WTC11 (cell line): ENCODE results near the gene VTN. TPM values are rescaled to one million over a fixed set of nuclear protein-coding genes. Genes with fewer than 3 reads are reported as not detected.

Source experiments
- ATAC-seq: fragments of 200-7000 bp; cut with Tn5 transposase; 2 replicates; pipeline ENCODE4 v1.10.0; 2021; ENCODE audit warnings: mild to moderate bottlenecking, moderate library complexity
- CTCF ChIA-PET: fragments of 300-600 bp; sonication (Branson Sonifier 250); formaldehyde crosslinking; loops from one replicate; lab custom pipeline; 2021; ENCODE audit warnings: antibody characterized with exemption; lab: Charles Lee
- POLR2A ChIA-PET: fragments of 350-600 bp; sonication (Branson Sonifier 250); formaldehyde crosslinking; loops from one replicate; lab custom pipeline; 2021; ENCODE audit warnings: antibody characterized with exemption; lab: Charles Lee
- DNase-seq: peaks from one replicate; pipeline ENCODE4 v3.0.0; 2021; ENCODE audit warnings: low spot score
- H3K27ac Mint-ChIP-seq: 2 replicates; pipeline ENCODE4 v1.8.0; 2021; ENCODE audit warnings: mixed read lengths
- H3K27me3 Mint-ChIP-seq: 2 replicates; pipeline ENCODE4 v1.8.0; 2021; ENCODE audit warnings: low read depth, mild to moderate bottlenecking, moderate library complexity, mixed read lengths
- H3K36me3 Mint-ChIP-seq: 2 replicates; pipeline ENCODE4 v1.8.0; 2021; ENCODE audit warnings: mixed read lengths
- H3K4me1 Mint-ChIP-seq: 2 replicates; pipeline ENCODE4 v1.8.0; 2022; ENCODE audit warnings: mixed read lengths
- H3K4me3 Mint-ChIP-seq: 2 replicates; pipeline ENCODE4 v1.8.0; 2021; ENCODE audit warnings: mild to moderate bottlenecking, moderate library complexity, mixed read lengths
- H3K9me3 Mint-ChIP-seq: 2 replicates; pipeline ENCODE4 v1.8.0; 2021; ENCODE audit warnings: mixed read lengths
- CBFB ChIP-seq: sonication (generic); formaldehyde crosslinking; IDR thresholded peaks from 2 replicates; pipeline ENCODE4 v1.8.1; 2022; ENCODE audit warnings: mild to moderate bottlenecking, low read depth, missing genetic modification reagents
- CREB1 ChIP-seq: sonication (generic); formaldehyde crosslinking; IDR thresholded peaks from 2 replicates; pipeline ENCODE4 v1.8.0; 2023; ENCODE audit warnings: mild to moderate bottlenecking, missing genetic modification reagents
- CREM ChIP-seq: sonication (generic); formaldehyde crosslinking; IDR thresholded peaks from 2 replicates; pipeline ENCODE4 v1.8.1; 2022; ENCODE audit warnings: mild to moderate bottlenecking, missing genetic modification reagents, moderate library complexity
- ESRRA ChIP-seq: sonication (generic); formaldehyde crosslinking; IDR thresholded peaks from 2 replicates; pipeline ENCODE4 v1.8.1; 2022; ENCODE audit warnings: mild to moderate bottlenecking, missing genetic modification reagents, borderline replicate concordance
- FOXK1 ChIP-seq: sonication (generic); formaldehyde crosslinking; IDR thresholded peaks from 2 replicates; pipeline ENCODE4 v1.8.0; 2022; ENCODE audit warnings: mild to moderate bottlenecking, moderate library complexity, missing genetic modification reagents
- MYBL2 ChIP-seq: sonication (generic); formaldehyde crosslinking; IDR thresholded peaks from 2 replicates; pipeline ENCODE4 v1.8.1; 2023; ENCODE audit warnings: mild to moderate bottlenecking, moderate library complexity, missing genetic modification reagents
- NR3C1 ChIP-seq: sonication (generic); formaldehyde crosslinking; conservative IDR thresholded peaks from 2 replicates; pipeline ENCODE4 v1.8.1; 2023; ENCODE audit warnings: low read depth, mild to moderate bottlenecking, missing genetic modification reagents
- SMAD3 ChIP-seq: sonication (generic); formaldehyde crosslinking; IDR thresholded peaks from 2 replicates; pipeline ENCODE4 v1.8.0; 2022; ENCODE audit warnings: missing genetic modification reagents, mild to moderate bottlenecking, borderline replicate concordance
- ZNF263 ChIP-seq: sonication (generic); formaldehyde crosslinking; IDR thresholded peaks from 2 replicates; pipeline ENCODE4 v1.8.1; 2022; ENCODE audit warnings: low read depth, mild to moderate bottlenecking, moderate library complexity, missing genetic modification reagents
- ZNF423 ChIP-seq: fragments of 250-450 bp; sonication (Bioruptor Pico); IDR thresholded peaks from 2 replicates; pipeline ENCODE4 v2.1.2; 2022; ENCODE audit warnings: mild to moderate bottlenecking, moderate library complexity
- total RNA-seq: library from RNA; stranded (reverse); gene quantifications from 3 replicates; pipeline ENCODE4 v1.2.3, GENCODE V29; 2021
- TF ChIP-seq, protein P1 (sequence below): sonication (generic); formaldehyde crosslinking; conservative IDR thresholded peaks from 2 replicates; pipeline ENCODE4 v1.8.1; 2022; ENCODE audit warnings: mild to moderate bottlenecking, missing genetic modification reagents
- TF ChIP-seq, protein P2 (sequence below): sonication (generic); formaldehyde crosslinking; IDR thresholded peaks from 2 replicates; pipeline ENCODE4 v1.8.0; 2023; ENCODE audit warnings: missing genetic modification reagents, mild to moderate bottlenecking, borderline replicate concordance
- TF ChIP-seq, protein P3 (sequence below): sonication (generic); formaldehyde crosslinking; IDR thresholded peaks from 2 replicates; pipeline ENCODE4 v1.8.0; 2023; ENCODE audit warnings: mild to moderate bottlenecking, missing genetic modification reagents
- TF ChIP-seq, protein P4 (sequence below): sonication (generic); formaldehyde crosslinking; IDR thresholded peaks from 2 replicates; pipeline ENCODE4 v1.8.1; 2022; ENCODE audit warnings: mild to moderate bottlenecking, moderate library complexity, missing genetic modification reagents
- TF ChIP-seq, protein P5 (sequence below): sonication (generic); formaldehyde crosslinking; IDR thresholded peaks from 2 replicates; pipeline ENCODE4 v1.8.0; 2022; ENCODE audit warnings: mild to moderate bottlenecking, missing genetic modification reagents
- TF ChIP-seq, protein P6 (sequence below): sonication (generic); formaldehyde crosslinking; IDR thresholded peaks from 2 replicates; pipeline ENCODE4 v1.8.1; 2022; ENCODE audit warnings: mild to moderate bottlenecking, missing genetic modification reagents, moderate library complexity, borderline replicate concordance

The VTN gene
- total RNA-seq, 1 experiment from 2014 or later: 1.6 TPM

DNA sequence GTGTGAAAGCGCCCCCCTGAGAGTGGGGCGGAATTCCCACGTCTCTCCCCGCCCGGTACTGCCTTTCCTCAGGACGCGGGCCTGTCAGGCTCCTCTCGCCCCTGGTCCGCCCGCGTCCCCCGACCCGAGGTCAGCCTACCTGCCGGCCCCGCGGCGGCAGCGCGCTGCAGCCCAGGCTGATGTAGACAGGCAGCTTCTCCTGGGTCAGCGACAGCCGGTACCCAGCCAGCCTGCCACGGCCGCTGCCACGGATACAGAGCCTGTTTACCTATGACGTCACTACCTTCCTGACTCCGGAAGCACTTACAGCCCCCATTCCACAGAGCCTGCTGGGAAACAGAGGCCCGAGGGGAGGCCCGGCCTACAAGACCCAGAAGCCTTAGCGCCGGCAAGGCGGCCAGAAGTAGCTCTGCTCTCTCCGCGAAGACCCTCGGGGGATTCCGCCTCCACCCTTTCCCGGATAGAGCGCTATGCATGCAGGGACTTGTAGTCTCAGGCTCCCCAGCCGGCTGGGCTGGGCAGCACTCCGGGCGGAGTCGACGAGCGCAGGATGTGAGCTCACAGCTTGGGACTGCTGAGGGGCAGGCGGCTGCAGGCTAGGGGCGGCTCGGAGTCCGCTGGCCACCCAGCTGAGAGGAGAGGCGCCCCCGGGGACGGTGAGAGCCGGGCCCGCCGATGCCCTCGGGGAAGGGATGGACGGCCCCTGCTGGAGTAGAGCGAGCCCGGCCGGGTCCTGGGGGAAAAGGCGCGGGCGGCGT, 34.7 kb downstream of the VTN start, which contains the start of the genes IFT20 and TNFAIP1 (continued):
- TF ChIP-seq, protein P1, sequence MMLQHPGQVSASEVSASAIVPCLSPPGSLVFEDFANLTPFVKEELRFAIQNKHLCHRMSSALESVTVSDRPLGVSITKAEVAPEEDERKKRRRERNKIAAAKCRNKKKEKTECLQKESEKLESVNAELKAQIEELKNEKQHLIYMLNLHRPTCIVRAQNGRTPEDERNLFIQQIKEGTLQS: no peak
- TF ChIP-seq, protein P2, sequence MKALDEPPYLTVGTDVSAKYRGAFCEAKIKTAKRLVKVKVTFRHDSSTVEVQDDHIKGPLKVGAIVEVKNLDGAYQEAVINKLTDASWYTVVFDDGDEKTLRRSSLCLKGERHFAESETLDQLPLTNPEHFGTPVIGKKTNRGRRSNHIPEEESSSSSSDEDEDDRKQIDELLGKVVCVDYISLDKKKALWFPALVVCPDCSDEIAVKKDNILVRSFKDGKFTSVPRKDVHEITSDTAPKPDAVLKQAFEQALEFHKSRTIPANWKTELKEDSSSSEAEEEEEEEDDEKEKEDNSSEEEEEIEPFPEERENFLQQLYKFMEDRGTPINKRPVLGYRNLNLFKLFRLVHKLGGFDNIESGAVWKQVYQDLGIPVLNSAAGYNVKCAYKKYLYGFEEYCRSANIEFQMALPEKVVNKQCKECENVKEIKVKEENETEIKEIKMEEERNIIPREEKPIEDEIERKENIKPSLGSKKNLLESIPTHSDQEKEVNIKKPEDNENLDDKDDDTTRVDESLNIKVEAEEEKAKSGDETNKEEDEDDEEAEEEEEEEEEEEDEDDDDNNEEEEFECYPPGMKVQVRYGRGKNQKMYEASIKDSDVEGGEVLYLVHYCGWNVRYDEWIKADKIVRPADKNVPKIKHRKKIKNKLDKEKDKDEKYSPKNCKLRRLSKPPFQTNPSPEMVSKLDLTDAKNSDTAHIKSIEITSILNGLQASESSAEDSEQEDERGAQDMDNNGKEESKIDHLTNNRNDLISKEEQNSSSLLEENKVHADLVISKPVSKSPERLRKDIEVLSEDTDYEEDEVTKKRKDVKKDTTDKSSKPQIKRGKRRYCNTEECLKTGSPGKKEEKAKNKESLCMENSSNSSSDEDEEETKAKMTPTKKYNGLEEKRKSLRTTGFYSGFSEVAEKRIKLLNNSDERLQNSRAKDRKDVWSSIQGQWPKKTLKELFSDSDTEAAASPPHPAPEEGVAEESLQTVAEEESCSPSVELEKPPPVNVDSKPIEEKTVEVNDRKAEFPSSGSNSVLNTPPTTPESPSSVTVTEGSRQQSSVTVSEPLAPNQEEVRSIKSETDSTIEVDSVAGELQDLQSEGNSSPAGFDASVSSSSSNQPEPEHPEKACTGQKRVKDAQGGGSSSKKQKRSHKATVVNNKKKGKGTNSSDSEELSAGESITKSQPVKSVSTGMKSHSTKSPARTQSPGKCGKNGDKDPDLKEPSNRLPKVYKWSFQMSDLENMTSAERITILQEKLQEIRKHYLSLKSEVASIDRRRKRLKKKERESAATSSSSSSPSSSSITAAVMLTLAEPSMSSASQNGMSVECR (CRISPR knock-in tag): 0 out of 2 replicates have a peak, but pooled peaks have one; percentile 37
- TF ChIP-seq MYBL2 (CRISPR knock-in tag) (no peak; the same call in 1 of the 2 replicates), CREM (CRISPR knock-in tag) (peak; percentile 98)
- TF ChIP-seq, protein P3, sequence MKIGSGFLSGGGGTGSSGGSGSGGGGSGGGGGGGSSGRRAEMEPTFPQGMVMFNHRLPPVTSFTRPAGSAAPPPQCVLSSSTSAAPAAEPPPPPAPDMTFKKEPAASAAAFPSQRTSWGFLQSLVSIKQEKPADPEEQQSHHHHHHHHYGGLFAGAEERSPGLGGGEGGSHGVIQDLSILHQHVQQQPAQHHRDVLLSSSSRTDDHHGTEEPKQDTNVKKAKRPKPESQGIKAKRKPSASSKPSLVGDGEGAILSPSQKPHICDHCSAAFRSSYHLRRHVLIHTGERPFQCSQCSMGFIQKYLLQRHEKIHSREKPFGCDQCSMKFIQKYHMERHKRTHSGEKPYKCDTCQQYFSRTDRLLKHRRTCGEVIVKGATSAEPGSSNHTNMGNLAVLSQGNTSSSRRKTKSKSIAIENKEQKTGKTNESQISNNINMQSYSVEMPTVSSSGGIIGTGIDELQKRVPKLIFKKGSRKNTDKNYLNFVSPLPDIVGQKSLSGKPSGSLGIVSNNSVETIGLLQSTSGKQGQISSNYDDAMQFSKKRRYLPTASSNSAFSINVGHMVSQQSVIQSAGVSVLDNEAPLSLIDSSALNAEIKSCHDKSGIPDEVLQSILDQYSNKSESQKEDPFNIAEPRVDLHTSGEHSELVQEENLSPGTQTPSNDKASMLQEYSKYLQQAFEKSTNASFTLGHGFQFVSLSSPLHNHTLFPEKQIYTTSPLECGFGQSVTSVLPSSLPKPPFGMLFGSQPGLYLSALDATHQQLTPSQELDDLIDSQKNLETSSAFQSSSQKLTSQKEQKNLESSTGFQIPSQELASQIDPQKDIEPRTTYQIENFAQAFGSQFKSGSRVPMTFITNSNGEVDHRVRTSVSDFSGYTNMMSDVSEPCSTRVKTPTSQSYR (CRISPR knock-in tag): 0 out of 2 replicates have a peak, but pooled peaks have one; percentile 6

DNA sequence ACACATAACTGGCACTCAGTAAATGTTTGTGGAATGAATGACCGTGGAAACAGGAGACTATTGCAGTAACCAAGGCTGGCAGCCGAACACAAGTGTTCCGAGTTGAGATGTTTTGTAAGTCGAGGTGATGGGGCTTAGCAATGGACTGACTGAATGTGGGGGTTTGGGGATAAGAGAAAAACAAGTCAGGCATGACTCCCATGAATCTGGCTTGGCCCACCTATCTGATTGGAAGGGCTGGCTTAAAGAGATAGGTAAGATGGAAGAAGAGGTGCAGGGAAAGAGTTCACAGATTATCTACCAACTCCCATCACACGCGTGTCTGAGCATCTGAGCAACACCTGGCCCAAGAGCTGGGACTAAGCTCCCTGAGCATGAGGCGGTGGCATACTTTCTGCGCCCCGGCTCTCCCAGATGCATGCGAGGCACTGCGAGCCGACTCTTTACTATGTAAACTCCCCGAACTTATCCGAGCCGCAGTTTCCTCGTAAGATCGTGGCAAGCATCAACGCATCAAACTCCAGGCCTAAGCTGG, 35.4 kb downstream of the VTN start:
- no peaks in the 10 kb centered on the region for H3K9me3 Mint-ChIP-seq
- CTCF ChIA-PET: interaction anchor here (1.1 to 3.6 kb wide), 10 partner anchors 9 to 619 kb away, joined by 4 to 26 read pairs (median 14); partner anchors contain the start of genes POLDIP2, SARM1, SLC46A1 and TMEM97
- no peaks in the 10 kb centered on the region for H3K36me3 Mint-ChIP-seq
- ATAC-seq (no peak), DNase-seq (no peak)
- peak overlapping the region; percentile 99 for H3K4me3 Mint-ChIP-seq
- H3K27me3 Mint-ChIP-seq: no peaks in the 10 kb centered on the region
- peaks cover 20% of the 10 kb centered on the region for H3K4me1 Mint-ChIP-seq
- POLR2A ChIA-PET: interaction anchor here (0.9 to 2.5 kb wide), 6 partner anchors 9 to 41 kb away, joined by 3 to 17 read pairs (median 6); partner anchors contain the start of genes POLDIP2 and TMEM97
- no peak for TF ChIP-seq ZNF423
- no peak for TF ChIP-seq CBFB (CRISPR knock-in tag)
- TF ChIP-seq FOXK1 (CRISPR knock-in tag): no peak
- TF ChIP-seq, protein P4, sequence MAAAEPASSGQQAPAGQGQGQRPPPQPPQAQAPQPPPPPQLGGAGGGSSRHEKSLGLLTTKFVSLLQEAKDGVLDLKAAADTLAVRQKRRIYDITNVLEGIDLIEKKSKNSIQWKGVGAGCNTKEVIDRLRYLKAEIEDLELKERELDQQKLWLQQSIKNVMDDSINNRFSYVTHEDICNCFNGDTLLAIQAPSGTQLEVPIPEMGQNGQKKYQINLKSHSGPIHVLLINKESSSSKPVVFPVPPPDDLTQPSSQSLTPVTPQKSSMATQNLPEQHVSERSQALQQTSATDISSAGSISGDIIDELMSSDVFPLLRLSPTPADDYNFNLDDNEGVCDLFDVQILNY (CRISPR knock-in tag): no peak
- no peak for TF ChIP-seq NR3C1 (CRISPR knock-in tag)
- no peak for TF ChIP-seq SMAD3 (CRISPR knock-in tag)
- TF ChIP-seq, protein P5, sequence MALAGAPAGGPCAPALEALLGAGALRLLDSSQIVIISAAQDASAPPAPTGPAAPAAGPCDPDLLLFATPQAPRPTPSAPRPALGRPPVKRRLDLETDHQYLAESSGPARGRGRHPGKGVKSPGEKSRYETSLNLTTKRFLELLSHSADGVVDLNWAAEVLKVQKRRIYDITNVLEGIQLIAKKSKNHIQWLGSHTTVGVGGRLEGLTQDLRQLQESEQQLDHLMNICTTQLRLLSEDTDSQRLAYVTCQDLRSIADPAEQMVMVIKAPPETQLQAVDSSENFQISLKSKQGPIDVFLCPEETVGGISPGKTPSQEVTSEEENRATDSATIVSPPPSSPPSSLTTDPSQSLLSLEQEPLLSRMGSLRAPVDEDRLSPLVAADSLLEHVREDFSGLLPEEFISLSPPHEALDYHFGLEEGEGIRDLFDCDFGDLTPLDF: no peak
- TF ChIP-seq, protein P6, sequence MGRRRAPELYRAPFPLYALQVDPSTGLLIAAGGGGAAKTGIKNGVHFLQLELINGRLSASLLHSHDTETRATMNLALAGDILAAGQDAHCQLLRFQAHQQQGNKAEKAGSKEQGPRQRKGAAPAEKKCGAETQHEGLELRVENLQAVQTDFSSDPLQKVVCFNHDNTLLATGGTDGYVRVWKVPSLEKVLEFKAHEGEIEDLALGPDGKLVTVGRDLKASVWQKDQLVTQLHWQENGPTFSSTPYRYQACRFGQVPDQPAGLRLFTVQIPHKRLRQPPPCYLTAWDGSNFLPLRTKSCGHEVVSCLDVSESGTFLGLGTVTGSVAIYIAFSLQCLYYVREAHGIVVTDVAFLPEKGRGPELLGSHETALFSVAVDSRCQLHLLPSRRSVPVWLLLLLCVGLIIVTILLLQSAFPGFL (CRISPR knock-in tag): no peak
- TF ChIP-seq ESRRA (CRISPR knock-in tag): no peak
- no peak for TF ChIP-seq CREB1
- no peak for TF ChIP-seq ZNF263 (CRISPR knock-in tag)
- peak overlapping the region; percentile 91 for H3K27ac Mint-ChIP-seq
